Activated T-cell treated with anti-CD3 and anti-CD28 coated beads for 48 hours (primary cell): Measurements from ENCODE around the gene CTAG2.
"Not testable (repeated sequence)": the region's sequence is repeated elsewhere in the genome, so short reads cannot be mapped to it uniquely, and the experiment has no call there.

ENCODE experiments used
- DNase-seq: peaks from one replicate; pipeline ENCODE4 v3.0.0-alpha.2; 2020; ENCODE audit warnings: low read depth

The CTAG2 gene

GRCh38 chrX:154653413-154653812, at the start of gene CTAG2:
TSS of gene CTAG2 (minus strand) at chrX:154653579. CDS start at chrX:154653515, 64 bp downstream.
- not testable (repeated sequence) for DNase-seq

- DNase-seq: no peak
Observed at GRCh38 chrX:154698630-154699248, 45.4 kb upstream of the CTAG2 start.

- DNase-seq: no peak
Observed at GRCh38 chrX:154696676-154697045, 43.3 kb upstream of the CTAG2 start.

GRCh38 chrX:154695911-154696675, 42.7 kb upstream of the CTAG2 start:
- DNase-seq: no peak

GRCh38 chrX:154693394-154693793, 40.0 kb upstream of the CTAG2 start:
- DNase-seq: no peak

- not testable (repeated sequence) for DNase-seq
Observed at GRCh38 chrX:154690438-154690837, 37.1 kb upstream of the CTAG2 start.

- not testable (repeated sequence) for DNase-seq
Observed at GRCh38 chrX:154672084-154672483, 18.7 kb upstream of the CTAG2 start.

GRCh38 chrX:154670848-154671247, 17.5 kb upstream of the CTAG2 start:
- DNase-seq: not testable (repeated sequence)

- no peak for DNase-seq
Observed at GRCh38 chrX:154661899-154662298, 8.5 kb upstream of the CTAG2 start.

GRCh38 chrX:154661170-154661569, 7.8 kb upstream of the CTAG2 start:
- DNase-seq: no peak

- no peak for DNase-seq
Observed at GRCh38 chrX:154660541-154660940, 7.2 kb upstream of the CTAG2 start.

- DNase-seq: no peak
Observed at GRCh38 chrX:154658957-154659356, 5.6 kb upstream of the CTAG2 start.

- no peak for DNase-seq
Observed at GRCh38 chrX:154658187-154658586, 4.8 kb upstream of the CTAG2 start.

- no peak for DNase-seq
Observed at GRCh38 chrX:154657226-154657805, 3.9 kb upstream of the CTAG2 start.

- no peak for DNase-seq
Observed at GRCh38 chrX:154655786-154656185, 2.4 kb upstream of the CTAG2 start.

- DNase-seq: no peak
Observed at GRCh38 chrX:154655346-154655745, 2.0 kb upstream of the CTAG2 start.

- DNase-seq: no peak
Observed at GRCh38 chrX:154654925-154655324, 1.5 kb upstream of the CTAG2 start.

- DNase-seq: no peak
Observed at GRCh38 chrX:154654372-154654771, 993 bp upstream of the CTAG2 start.

- no peak for DNase-seq
Observed at GRCh38 chrX:154653048-154653401, 354 bp downstream of the CTAG2 start.

GRCh38 chrX:154652311-154653047, 900 bp downstream of the CTAG2 start:
- no peak for DNase-seq

- DNase-seq: no peak
Observed at GRCh38 chrX:154650221-154650510, 3.2 kb downstream of the CTAG2 start.

- no peak for DNase-seq
Observed at GRCh38 chrX:154649503-154650220, 3.7 kb downstream of the CTAG2 start.
